Ureter (tissue), 1 donor: Measurements from ENCODE around the gene DYRK3. TPM values are rescaled to one million over a fixed set of nuclear protein-coding genes. Genes with fewer than 3 reads are reported as not detected.

ENCODE experiments used
- total RNA-seq: library from RNA; stranded (reverse); gene quantifications from one replicate; pipeline ENCODE4 v1.2.4, GENCODE V29; 2023
- donor health status: DM: yes; HTN: yes; CAD: no.

The DYRK3 gene
- total RNA-seq, 1 donor from 2014 or later = 4.8 TPM

Other genes with a start within 250 kb of the DYRK3 start
- 12.5 TPM for gene IKBKE, start 165.1 kb upstream of the DYRK3 start, total RNA-seq
- gene RASSF5, start 128.0 kb upstream of the DYRK3 start, total RNA-seq = 35.5 TPM
- gene EIF2D, start 23.1 kb upstream of the DYRK3 start, total RNA-seq = 58.6 TPM
- gene MAPKAPK2, start 49.4 kb downstream of the DYRK3 start, total RNA-seq = 69.8 TPM
- not detected for gene IL19, start 135.2 kb downstream of the DYRK3 start, total RNA-seq
- gene IL10, start 137.0 kb downstream of the DYRK3 start, total RNA-seq = 0.68 TPM
- not detected for gene IL20, start 230.1 kb downstream of the DYRK3 start, total RNA-seq